ENCODE results near the gene MPND. TPM values are rescaled to one million over a fixed set of nuclear protein-coding genes. Genes with fewer than 3 reads are reported as not detected.

Gene MPND
- total RNA-seq, 1 experiment from 2014 or later = 24.3 TPM

DNA sequence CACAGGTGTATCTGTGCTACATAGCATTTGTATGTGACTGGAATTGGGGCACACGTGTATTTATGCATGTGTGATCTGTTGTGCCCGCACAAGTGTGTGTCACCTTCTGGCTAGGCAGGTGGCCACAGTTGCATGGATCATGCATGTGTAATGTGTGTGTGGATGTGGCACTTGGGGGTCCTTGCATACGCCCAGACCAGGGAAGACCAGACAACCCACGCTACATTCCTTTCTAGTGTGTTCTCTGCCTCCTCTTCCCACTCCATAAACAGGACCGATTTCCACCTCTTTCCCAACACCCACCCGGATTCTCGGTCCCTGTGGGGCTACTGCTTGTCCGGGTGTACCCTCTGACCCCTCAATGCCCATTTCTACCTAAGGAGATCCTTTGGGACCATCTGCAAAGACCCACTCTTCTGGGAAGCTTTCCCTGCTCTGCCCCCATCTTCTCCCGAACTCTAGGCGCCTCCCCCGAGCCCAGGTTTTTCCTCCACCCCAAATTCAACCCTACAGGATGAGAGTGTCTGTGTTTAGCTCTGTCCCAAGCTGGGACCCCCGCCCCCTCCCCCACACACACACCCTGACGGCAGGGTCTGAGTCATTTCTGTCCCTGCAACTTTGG lies 17.0 kb upstream of the MPND start:
- no peaks in the 10 kb centered on the region for H3K36me3 ChIP-seq (ENCODE audit: control insufficient read depth in 1 of 2, insufficient read depth in 2 of 2, low read length in 2 of 2)
- intact Hi-C loops (cut with micrococcal nuclease) = no loop called here
- no peak overlapping the region for H3K4me3 ChIP-seq (replicated peaks in 1 of 2; ENCODE audit: low read depth in 1 of 2, low read length in 2 of 2)
- ChIA-PET POLR2A (no interaction called here), RAD21 (ENCODE audit: low non-redundant PET in 1 of 2, low total read pairs in 2 of 2, uncharacterized antibody in 2 of 2, unreplicated experiment in 2 of 2) (no interaction called here), CTCF (no interaction called here)
- no peaks in the 10 kb centered on the region for H3K9me3 ChIP-seq (ENCODE audit: control insufficient read depth in 1 of 2, insufficient read depth in 1 of 2, low read depth in 1 of 2, low read length in 2 of 2)
- no peak overlapping the region for H2AFZ ChIP-seq (ENCODE audit: low read depth, low read length, poor library complexity, severe bottlenecking)
- H3K27ac ChIP-seq (ENCODE audit: low read depth, low read length) = no peak overlapping the region
- H4K20me1 ChIP-seq (ENCODE audit: insufficient read depth) = no peaks in the 10 kb centered on the region
- H3K4me1 ChIP-seq (ENCODE audit: control insufficient read depth in 1 of 2, insufficient read depth in 2 of 2, low read length in 2 of 2) = peaks cover 7 to 20% of the 10 kb centered on the region in 2 experiments
- no peak overlapping the region for H3K9ac ChIP-seq (ENCODE audit: low read length)
- no peaks in the 10 kb centered on the region; the same call in 1 of the 2 replicates for H3K79me2 ChIP-seq (ENCODE audit: insufficient read depth, low read length)
- no peak for TF ChIP-seq ZFX (IDR thresholded peaks at IDR 0.05)
- no peak for TF ChIP-seq FOSL1 (IDR thresholded peaks at IDR 0.05; ENCODE audit: low read depth)
- no peak for TF ChIP-seq YY1 (IDR thresholded peaks at IDR 0.05; ENCODE audit: extremely low read depth, insufficient replicate concordance, low read depth, low read length)
- no peak for TF ChIP-seq RAD21 (IDR thresholded peaks at IDR 0.05; ENCODE audit: low read depth)
- TF ChIP-seq ATF3 (IDR thresholded peaks at IDR 0.05) = no peak
- TF ChIP-seq CEBPB (IDR thresholded peaks at IDR 0.05; ENCODE audit: low read depth) = no peak
- no peak for TF ChIP-seq JUND (IDR thresholded peaks at IDR 0.05)
- no peak for TF ChIP-seq ZNF274 (IDR thresholded peaks at IDR 0.05; ENCODE audit: low read depth, low read length)
- no peak for ATAC-seq
- H3K4me2 ChIP-seq (ENCODE audit: low read length) = no peak overlapping the region
- no peak for DNase-seq (ENCODE audit: low read depth, low spot score)
- no TSS peak for BruUV-seq (replicated peaks)
- no peaks in the 10 kb centered on the region for H3K27me3 ChIP-seq (ENCODE audit: insufficient read depth, low read length)
- no peaks in the 10 kb centered on the region for H3K9me2 ChIP-seq (ENCODE audit: insufficient read depth)

DNA sequence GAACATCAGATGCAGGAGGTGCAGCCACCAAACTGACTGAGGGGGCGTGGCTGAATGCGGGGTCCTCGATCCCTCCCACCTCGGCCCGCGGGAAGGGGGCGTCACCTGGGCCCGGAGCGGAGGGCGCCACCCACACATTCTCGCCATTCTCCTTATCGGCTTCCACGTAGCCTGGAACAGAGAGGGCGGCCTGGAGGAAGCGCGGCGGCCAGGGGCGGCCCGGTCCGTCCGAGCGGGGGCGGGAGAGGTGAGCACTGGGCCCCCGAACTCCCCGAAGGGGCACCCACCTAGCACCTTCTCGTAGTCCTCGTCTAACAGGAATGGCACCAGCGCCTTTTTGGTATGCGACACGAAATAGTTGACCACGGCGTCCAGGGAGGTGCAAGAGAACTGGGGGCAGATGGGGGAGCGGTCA lies 16.5 kb upstream of the MPND start:
- no peaks in the 10 kb centered on the region for H4K20me1 ChIP-seq (ENCODE audit: insufficient read depth)
- no peaks in the 10 kb centered on the region for H3K9me3 ChIP-seq (ENCODE audit: control insufficient read depth in 1 of 2, insufficient read depth in 1 of 2, low read depth in 1 of 2, low read length in 2 of 2)
- H3K4me3 ChIP-seq (replicated peaks in 1 of 2; ENCODE audit: low read depth in 1 of 2, low read length in 2 of 2) = no peak overlapping the region
- H3K36me3 ChIP-seq (ENCODE audit: control insufficient read depth in 1 of 2, insufficient read depth in 2 of 2, low read length in 2 of 2) = no peaks in the 10 kb centered on the region
- no peak overlapping the region; the same call in 1 of the 2 replicates for H3K27ac ChIP-seq (ENCODE audit: low read depth, low read length)
- intact Hi-C loops (cut with micrococcal nuclease) = no loop called here
- no TSS peak for BruUV-seq (replicated peaks)
- H3K4me2 ChIP-seq (ENCODE audit: low read length) = no peak overlapping the region
- peaks cover 7 to 20% of the 10 kb centered on the region in 2 experiments for H3K4me1 ChIP-seq (ENCODE audit: control insufficient read depth in 1 of 2, insufficient read depth in 2 of 2, low read length in 2 of 2)
- no peaks in the 10 kb centered on the region for H3K9me2 ChIP-seq (ENCODE audit: insufficient read depth)
- H3K27me3 ChIP-seq (ENCODE audit: insufficient read depth, low read length) = no peaks in the 10 kb centered on the region
- ChIA-PET CTCF (no interaction called here), POLR2A (no interaction called here), RAD21 (ENCODE audit: low non-redundant PET in 1 of 2, low total read pairs in 2 of 2, uncharacterized antibody in 2 of 2, unreplicated experiment in 2 of 2) (no interaction called here)
- no peak overlapping the region for H2AFZ ChIP-seq (ENCODE audit: low read depth, low read length, poor library complexity, severe bottlenecking)
- no peak for ATAC-seq
- no peak overlapping the region for H3K9ac ChIP-seq (ENCODE audit: low read length)
- no peaks in the 10 kb centered on the region; the same call in 1 of the 2 replicates for H3K79me2 ChIP-seq (ENCODE audit: insufficient read depth, low read length)
- DNase-seq (ENCODE audit: low read depth, low spot score) = no peak
- TF ChIP-seq CEBPB (IDR thresholded peaks at IDR 0.05; ENCODE audit: low read depth) (no peak), RAD21 (IDR thresholded peaks at IDR 0.05; ENCODE audit: low read depth) (no peak), FOSL1 (IDR thresholded peaks at IDR 0.05; ENCODE audit: low read depth) (no peak), ELF1 (IDR thresholded peaks at IDR 0.05; ENCODE audit: borderline replicate concordance, low read depth) (no peak), ATF3 (IDR thresholded peaks at IDR 0.05) (no peak), SP1 (IDR thresholded peaks at IDR 0.05; ENCODE audit: low read depth) (no peak), SIN3A (IDR thresholded peaks at IDR 0.05; ENCODE audit: low read depth) (no peak), ZFX (IDR thresholded peaks at IDR 0.05) (no peak), JUND (IDR thresholded peaks at IDR 0.05) (no peak), CBX3 (IDR thresholded peaks at IDR 0.05; ENCODE audit: low read depth) (no peak), POLR2A (IDR thresholded peaks at IDR 0.05; ENCODE audit: borderline replicate concordance, extremely low read depth, insufficient read depth, insufficient read length) (no peak), YY1 (IDR thresholded peaks at IDR 0.05; ENCODE audit: extremely low read depth, insufficient replicate concordance, low read depth, low read length) (no peak), TCF7L2 (IDR thresholded peaks at IDR 0.05; ENCODE audit: borderline replicate concordance, extremely low read depth, insufficient read depth, insufficient read length) (no peak), ZNF274 (IDR thresholded peaks at IDR 0.05; ENCODE audit: low read depth, low read length) (no peak)
- TF ChIP-seq, protein P1, sequence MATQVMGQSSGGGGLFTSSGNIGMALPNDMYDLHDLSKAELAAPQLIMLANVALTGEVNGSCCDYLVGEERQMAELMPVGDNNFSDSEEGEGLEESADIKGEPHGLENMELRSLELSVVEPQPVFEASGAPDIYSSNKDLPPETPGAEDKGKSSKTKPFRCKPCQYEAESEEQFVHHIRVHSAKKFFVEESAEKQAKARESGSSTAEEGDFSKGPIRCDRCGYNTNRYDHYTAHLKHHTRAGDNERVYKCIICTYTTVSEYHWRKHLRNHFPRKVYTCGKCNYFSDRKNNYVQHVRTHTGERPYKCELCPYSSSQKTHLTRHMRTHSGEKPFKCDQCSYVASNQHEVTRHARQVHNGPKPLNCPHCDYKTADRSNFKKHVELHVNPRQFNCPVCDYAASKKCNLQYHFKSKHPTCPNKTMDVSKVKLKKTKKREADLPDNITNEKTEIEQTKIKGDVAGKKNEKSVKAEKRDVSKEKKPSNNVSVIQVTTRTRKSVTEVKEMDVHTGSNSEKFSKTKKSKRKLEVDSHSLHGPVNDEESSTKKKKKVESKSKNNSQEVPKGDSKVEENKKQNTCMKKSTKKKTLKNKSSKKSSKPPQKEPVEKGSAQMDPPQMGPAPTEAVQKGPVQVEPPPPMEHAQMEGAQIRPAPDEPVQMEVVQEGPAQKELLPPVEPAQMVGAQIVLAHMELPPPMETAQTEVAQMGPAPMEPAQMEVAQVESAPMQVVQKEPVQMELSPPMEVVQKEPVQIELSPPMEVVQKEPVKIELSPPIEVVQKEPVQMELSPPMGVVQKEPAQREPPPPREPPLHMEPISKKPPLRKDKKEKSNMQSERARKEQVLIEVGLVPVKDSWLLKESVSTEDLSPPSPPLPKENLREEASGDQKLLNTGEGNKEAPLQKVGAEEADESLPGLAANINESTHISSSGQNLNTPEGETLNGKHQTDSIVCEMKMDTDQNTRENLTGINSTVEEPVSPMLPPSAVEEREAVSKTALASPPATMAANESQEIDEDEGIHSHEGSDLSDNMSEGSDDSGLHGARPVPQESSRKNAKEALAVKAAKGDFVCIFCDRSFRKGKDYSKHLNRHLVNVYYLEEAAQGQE (IDR thresholded peaks at IDR 0.05; ENCODE audit: low read depth) = no peak
- TF ChIP-seq, protein P2, sequence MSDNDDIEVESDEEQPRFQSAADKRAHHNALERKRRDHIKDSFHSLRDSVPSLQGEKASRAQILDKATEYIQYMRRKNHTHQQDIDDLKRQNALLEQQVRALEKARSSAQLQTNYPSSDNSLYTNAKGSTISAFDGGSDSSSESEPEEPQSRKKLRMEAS (IDR thresholded peaks at IDR 0.05) = no peak
